COLO668 (cell line): ENCODE measurements around the gene WIZ.
A peak's percentile ranks its signal among the peaks of the same experiment; 100 is the strongest.
"Not testable (repeated sequence)": the region's sequence is repeated elsewhere in the genome, so short reads cannot be mapped to it uniquely, and the experiment has no call there.

Source experiments
- DNase-seq: peaks from one replicate; lab custom pipeline; 2025; ENCODE audit not compliant: unreplicated experiment; lab: John Stamatoyannopoulos, UW

WIZ gene

DNA sequence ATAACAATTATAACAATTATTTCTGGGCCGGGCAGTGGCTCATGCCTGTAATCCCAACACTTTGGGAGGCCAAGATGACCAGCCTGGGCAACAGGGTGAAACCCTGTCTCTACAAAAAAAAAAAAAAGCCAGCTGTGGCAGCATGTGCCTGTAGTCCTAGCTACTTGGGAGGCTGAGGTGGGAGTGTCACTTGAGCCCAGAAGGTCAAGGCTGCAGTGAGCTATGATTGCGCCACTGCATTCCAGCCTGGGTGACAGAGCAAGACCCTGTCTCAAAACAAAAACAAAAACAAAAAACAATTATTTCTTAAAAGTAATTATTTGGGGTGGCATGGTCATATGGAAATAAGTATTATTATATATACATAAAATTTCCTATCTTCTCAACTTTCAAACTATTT, 38.4 kb downstream of the WIZ start:
- not testable (repeated sequence) for DNase-seq

DNA sequence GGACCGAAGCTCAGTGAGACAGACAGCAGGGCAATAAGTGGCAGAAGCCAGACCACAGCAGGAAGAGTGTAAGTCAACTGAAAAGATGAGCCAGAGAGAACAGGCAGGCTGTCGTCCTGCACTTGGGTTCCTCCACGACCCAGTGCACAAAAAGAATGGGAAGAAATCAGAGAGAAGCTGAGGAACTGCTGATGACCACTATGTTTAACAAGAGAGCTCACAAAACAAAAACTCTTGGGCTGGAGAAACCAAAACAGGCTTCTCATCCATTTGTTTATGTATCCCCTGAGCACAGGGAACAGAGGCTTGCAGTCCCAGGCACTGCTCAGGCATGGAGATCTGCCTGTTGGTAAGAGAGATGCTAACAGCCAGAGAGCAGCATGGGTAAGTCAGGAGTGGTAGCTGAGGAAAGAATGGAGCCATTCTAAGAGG, 45.0 kb downstream of the WIZ start:
- DNase-seq: no peak

- no peak for DNase-seq
Observed at GRCh38 chr19:15404097-15404779, 45.5 kb downstream of the WIZ start.

GRCh38 chr19:15403151-15403531, 46.6 kb downstream of the WIZ start:
- DNase-seq: no peak

DNA sequence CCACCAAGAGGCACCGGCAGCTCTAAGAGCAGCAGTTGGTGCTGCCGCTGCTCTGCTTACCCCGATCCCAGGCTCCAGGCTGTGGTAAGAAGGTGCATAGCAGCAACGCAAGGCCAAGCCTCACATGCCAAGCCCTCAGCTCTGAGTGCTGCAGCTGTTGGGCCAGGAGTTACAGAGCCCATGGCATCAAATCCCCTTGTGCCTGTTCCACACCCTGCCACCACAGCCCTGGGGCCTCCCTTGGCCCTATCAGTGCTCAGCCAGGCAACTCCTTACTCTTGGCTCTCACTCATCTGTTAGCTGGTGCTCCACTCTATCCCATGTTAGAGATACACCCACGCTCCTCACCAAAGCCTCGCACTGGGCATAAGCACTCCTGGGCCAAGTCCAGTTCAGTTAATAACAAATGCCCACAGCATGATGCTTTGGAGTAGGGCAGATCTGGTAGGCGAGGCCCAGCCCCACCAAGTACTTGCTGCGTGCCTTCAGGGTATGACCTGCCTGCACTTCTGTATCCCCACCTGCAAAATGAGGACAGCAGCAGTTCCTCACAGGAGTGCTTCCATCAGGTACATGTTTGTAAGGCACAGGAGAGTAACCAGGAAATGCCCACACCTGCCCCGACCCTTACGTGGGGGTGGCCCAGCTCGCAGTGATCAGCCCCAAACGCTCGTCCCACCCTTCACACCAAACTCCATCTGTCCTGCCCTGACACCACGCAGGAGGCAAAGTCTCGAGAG, 47.2 kb downstream of the WIZ start:
- DNase-seq: no peak

DNA sequence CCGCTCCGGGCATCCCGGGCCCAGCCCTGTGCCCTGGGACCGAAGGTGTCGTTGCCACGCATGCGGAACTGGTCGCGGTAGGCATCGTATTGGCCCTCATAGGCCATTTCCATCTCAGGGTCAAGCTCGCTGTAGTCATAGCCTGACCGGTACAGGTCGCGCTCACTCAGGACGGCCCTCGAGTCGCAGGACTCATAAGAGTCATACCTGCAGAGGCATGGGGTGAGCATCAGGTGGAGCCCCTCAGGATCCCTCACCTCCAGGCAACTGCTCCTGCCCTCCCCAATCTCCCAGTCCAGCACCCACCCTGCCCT, 48.4 kb downstream of the WIZ start:
- no peak for DNase-seq

DNA sequence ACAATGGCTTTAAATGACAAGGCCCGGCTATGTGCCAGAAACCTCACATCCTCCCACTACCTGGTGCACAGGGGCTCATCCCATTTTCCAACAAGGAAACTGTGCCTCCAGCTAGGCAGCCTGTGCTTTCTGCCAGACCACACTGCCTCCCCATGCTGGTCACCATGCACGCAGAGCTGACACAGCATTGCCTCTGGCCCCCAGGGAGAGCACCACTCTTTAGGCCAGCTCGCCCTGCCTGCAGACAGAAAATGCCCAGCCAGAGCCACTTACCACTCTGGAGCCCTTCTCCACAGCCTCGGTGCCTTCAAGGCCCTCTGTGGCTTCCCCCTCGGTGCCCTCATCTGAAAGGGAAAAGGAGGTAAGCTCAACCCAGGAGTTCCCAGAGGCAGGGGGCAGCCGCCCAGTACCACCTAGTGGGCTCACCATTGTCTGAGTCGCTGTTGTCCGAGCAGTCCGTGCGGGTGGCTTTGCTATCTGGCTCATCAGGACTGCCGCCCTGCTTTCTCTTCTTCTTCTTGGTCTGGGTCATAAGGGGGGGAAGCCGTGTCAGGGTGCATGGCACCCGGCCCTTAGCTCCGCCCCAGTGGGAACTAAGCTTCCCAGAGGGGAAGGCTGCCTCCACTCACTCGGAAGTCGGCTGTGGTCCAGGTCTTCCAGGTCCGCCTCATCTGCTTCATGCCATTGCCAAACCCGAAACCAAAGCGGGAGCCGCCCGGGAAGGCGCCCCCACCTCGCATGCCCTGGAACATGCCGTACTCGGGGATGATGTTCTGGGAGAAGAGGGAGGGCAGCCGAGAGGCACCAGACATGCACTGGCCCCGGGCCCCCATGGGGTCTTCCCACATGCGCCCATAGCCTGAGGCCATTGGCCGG, 49.0 kb downstream of the WIZ start:
- DNase-seq: no peak

- DNase-seq: no peak
Observed at GRCh38 chr19:15399635-15400034, 50.1 kb downstream of the WIZ start.

DNA sequence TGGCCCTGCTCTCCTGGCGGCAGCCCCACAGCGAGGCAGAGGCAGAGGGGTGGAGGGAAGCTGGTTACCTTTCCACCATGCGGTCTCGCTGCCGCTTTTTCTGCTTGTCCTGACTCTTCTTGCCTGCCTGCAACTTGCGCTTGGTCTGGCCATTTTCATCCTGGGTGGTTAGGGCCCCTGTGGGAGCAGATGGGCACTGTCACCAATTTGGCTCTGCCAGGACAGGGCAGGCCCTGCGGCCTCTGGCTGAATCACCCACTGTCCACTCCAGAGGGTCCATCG, 50.6 kb downstream of the WIZ start:
- no peak for DNase-seq

DNA sequence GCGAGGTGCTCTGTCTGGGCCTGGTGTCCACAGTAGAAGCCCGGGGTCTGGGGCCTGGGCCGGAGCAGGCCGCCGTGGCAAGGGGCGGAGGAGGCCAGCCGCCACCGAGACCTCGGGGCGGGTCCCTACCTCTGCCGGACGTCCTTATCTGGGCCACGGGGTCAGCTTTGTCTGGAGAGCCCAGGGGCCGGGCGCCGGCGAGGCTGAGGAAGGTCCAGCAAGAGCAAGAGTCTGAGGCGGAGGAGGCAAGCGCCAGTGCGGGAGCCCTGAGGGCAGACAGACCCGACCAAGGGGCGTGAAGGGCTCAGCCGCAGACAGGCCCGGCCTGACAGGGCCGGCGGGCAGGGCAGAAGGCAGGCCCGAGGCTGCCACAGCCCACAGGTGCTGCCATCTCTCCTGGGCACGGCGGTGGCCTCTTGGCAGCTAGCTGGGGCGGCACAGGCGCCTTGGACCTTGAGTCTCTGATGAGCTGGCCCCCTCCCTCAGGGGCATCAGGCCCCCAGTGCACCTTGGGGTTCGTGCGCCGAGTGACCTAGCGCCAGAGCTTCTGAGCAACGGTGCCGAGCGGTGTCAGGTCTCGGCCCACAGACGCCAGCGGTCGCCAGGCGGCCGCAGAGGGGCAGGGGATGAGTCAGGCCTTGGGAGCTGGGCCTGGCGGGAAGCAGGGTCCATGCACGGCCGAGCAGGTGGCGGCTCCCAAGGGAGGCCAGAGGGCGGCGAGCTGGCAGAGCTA, 51.1 kb downstream of the WIZ start:
- no peak for DNase-seq

DNA sequence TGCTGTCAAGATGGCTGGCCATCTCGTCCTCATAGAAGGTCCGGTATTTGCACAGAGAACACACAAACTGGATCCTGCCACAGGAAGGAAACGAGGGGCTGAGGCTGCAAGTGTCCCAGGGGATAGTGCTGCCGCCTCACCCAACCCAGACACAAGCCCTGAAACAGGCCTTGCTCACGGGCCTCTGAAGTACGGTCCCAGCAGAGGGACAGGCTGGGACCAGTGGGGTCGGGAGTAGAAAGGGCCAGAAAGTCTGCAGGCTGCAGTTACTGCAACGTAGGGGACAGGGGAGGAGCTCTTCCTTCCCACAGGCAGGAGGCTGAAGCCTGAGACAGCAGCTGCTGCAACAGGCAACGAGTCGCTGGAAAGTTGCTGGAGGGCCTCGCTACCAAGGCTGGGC, 52.0 kb downstream of the WIZ start:
- DNase-seq: no peak

DNA sequence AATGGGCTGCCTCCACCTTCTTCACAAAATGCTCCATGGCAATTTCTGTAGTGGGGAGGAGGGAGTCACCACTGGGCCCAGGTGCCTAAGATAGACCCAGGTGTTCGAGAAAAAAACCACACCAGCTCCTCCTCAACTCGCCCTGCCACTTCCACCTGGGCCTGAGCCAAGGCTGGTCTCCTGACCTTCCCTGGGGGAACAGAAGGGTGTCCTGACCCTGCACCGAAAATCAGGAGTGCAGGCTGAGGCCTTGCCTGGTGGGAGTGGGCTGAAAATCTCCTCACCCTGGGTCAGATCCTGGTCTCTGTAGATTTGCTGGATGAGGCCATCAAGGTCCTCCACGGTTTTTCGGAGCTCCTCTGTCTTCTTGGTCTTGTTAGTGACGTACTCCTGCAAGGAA, 52.5 kb downstream of the WIZ start:
- DNase-seq: no peak

DNA sequence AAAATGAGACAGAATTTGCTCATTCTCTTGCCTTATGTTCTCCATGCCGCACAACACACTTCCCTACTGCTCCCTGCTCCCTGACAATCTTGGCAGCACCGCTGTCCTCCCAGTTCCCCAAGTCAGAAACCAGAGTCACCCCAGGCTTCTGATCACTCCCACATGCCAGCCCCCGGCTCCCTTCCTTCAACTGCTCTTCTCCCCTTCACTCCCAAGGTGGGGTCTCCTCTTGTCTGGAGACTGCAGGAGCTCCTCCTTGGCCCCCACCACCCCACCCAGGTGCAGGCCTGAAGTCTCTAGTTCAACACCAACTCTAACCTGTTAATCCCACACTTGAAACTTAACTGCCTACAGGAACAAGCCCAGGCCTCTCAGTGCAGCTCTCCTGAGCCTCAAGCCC, 53.3 kb downstream of the WIZ start:
- DNase-seq: no peak

DNA sequence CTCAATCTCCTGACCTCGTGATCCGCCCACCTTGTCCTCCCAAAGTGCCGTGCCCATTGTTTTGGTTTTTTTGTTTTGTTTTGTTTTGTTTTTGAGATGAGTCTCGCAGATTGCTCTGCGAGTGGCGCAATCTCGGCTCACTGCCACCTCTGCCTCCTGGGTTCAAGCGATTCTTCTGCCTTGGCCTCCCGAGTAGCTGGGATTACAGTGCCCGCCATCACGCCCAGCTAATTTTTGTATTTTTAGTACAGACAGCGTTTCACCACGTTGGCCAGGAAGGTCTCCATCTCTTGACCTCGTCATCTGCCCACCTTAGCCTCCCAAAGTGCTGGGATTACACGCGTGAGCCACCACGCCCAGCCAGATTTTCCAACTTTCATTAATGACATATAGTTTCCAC, 54.5 kb downstream of the WIZ start:
- DNase-seq: not testable (repeated sequence)

DNA sequence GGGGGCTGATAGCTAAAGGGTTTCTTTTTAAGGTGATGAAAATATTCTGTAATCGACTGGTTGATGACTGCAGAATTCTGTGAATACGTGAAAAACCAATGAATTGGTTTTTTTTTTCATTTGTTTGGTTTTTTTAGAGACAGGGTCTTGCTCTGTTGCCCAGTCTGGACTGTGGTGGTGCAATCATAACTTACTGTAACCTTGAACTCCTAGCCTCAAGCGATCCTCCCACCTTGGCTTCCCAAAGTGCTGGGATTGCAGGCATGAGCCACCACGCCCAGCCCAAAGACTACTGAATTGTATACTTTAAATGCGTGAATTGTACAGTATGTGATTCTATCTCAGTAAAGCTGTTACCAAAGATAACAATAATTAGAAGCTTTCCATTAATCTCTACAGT, 55.3 kb downstream of the WIZ start:
- DNase-seq: no peak

DNA sequence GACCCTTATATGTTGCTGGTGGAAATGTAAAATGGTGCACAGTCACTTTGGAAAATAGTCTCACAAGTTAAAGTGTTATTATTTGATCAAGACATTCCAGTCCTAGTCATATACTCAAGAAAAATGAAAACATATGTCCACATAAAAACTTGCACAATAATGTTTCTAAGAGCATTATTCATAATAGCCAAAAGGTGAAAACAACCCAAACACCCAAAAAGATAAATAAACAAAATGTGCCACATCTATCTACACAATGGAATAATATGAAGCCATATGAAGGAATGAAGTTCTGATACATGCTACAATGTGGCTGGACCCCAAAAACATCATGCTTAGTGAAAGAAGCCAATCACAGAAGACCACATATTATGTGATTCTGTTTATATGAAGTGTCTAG, 55.8 kb downstream of the WIZ start:
- DNase-seq: no peak

DNA sequence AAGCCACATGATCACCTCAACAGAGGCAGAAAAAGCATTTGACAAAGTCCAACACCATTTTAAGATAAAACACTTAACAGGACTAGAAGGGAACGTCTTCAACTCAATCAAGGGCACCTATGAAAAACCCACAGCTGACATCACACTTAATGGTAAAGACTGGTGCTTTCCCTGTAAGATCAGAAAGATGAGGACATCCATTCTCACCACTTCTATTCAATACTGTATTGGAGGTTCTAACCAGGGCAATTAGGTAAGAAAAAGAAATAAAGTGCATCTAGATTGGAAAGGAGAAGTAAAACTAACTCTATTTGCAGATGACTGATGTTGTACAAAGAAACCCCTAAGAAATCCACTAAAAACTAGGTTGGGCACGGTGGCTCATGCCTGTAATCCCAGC, 58.9 kb downstream of the WIZ start:
- no peak for DNase-seq

DNA sequence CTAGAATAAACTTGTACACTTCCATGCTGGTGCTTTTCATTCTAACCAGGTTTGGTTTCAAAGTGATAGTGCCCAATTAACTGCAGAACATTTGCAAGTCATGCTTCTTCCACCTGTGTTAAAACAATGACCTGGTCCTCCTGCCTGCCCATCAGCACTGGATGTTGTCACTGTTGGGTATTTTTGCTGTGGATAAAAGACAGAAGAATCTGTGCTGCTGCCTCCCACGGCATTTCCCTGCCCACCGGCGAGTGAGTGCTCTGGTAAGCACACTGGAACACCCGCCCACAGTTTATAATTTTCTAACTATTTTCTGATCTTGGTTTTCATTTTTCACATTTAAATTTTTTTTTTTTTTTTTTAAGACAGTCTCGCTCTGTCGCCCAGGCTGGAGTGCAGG, 67.9 kb downstream of the WIZ start:
- no peak for DNase-seq

- no peak for DNase-seq
Observed at GRCh38 chr19:15381429-15381828, 68.3 kb downstream of the WIZ start.

DNA sequence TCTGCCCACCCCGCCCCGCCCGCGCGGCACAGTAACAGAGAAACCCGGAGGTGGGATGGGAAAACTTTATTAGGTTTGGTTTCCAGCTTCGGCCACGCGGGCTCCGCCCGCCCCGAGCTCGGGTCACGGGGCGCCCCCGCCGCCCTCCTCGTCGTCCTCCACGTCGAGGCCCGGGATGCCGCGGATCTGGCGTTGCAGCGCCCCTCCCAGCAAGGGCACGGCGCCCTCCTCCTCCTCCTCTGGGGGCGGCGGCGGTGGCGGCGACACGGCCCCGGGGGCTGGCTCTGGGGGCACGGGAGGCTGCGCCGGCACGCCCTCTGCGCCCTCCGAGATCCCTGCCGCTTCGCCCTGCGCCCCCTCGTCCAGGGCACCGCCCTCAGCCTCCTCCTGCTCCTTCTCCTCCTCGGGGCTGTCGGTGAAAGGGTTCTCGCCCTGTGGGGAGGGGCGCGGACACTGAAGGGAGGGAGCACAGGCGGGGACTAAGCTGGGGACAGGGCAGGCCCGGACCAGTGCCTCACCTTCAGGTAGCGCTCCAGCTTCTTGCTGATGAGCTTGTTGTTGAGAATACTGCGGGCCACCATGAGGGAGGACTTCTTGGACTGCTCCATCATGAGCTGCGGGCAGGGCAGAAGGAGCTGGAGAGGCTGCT, 69.6 kb downstream of the WIZ start:
- DNase-seq: peak; percentile 45
